Endothelial cell (in vitro differentiated cells): ENCODE measurements around the gene ETS2. TPM values are rescaled to one million over a fixed set of nuclear protein-coding genes. Genes with fewer than 3 reads are reported as not detected.

Experiments
- DNase-seq: peaks from one replicate; pipeline ENCODE4 v3.0.0; 2021; ENCODE audit warnings: low spot score
- H3K27ac Mint-ChIP-seq: one replicate; pipeline ENCODE4 v1.8.0; 2021; ENCODE audit warnings: mixed read lengths, inconsistent platforms; ENCODE audit not compliant: unreplicated experiment
- H3K27me3 Mint-ChIP-seq: one replicate; pipeline ENCODE4 v1.8.0; 2021; ENCODE audit warnings: mild to moderate bottlenecking, moderate library complexity, mixed read lengths, inconsistent platforms; ENCODE audit not compliant: unreplicated experiment
- H3K36me3 Mint-ChIP-seq: one replicate; pipeline ENCODE4 v1.8.0; 2021; ENCODE audit warnings: mild to moderate bottlenecking, low read depth, mixed read lengths, inconsistent platforms; ENCODE audit not compliant: unreplicated experiment
- H3K4me1 Mint-ChIP-seq: one replicate; pipeline ENCODE4 v1.8.0; 2021; ENCODE audit warnings: mild to moderate bottlenecking, mixed read lengths, inconsistent platforms; ENCODE audit not compliant: unreplicated experiment
- H3K4me3 Mint-ChIP-seq: one replicate; pipeline ENCODE4 v1.8.0; 2021; ENCODE audit warnings: mild to moderate bottlenecking, mixed read lengths, inconsistent platforms; ENCODE audit not compliant: unreplicated experiment
- H3K9me3 Mint-ChIP-seq: one replicate; pipeline ENCODE4 v1.8.0; 2021; ENCODE audit warnings: mixed read lengths, inconsistent platforms; ENCODE audit not compliant: unreplicated experiment
- CTCF ChIP-seq: fragments of 200-600 bp; sonication (generic); IDR thresholded peaks from one replicate; pipeline ENCODE4 v1.5.0; 2021; ENCODE audit warnings: antibody characterized with exemption; ENCODE audit not compliant: unreplicated experiment
- total RNA-seq: library from RNA; stranded (reverse); fragmentation: NEBNext Ultra II Directional; extraction: Animal tissue kit (Norgen Biotek cat#: 25700); gene quantifications from one replicate; pipeline ENCODE4 v1.2.1, GENCODE V29; 2021; ENCODE audit not compliant: unreplicated experiment

Gene ETS2
- total RNA-seq, 1 donor from 2014 or later: 74.2 TPM

DNA sequence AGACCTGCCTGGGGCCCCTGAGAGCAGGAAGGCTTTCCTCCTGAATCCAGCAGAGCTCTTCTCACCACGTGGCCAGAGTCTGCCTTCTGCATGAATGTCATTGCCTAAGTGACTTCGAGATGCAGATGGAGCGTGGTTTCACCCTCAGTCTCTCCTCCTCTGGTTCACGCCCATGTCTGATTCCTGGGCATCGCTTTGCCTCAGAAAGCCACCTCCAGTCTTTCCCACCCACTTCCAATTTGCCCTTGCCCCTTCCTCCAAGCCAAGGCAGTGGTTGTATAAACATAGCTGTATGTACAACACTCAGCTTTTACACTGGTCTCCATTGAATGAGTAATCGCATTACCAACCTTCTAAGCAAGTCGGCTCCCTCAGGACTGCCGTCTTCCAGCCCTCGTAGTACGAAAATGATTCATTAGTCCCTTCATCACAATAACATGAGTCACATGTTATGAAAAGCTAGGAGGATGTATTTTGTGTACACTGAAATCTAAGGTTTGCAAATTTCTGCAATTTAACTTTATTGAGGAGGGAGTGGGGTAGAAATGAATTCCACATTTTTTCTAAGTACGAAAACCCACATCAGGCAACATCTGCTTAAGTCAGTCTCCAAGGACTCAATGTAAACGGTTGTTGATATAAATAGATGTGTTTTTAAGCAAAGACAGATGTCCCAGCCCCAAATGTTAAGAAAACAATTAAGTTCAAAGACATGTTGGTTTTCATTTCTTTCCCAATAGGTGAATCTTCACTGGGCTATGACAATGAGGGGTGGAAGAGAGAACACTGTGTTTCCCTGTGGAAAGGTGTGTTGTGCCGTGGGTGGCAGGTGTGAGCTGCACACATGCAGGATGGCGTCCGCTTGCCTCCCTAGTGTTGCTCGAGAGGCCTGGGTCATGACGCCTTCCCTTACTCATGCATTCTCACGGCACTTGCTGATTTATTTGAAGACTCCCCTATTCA lies 32.3 kb upstream of the ETS2 start:
- Mint-ChIP-seq H3K27me3 (no peaks in the 10 kb centered on the region), H3K9me3 (no peaks in the 10 kb centered on the region), H3K4me3 (no peak overlapping the region), H3K4me1 (no peaks in the 10 kb centered on the region), H3K36me3 (no peaks in the 10 kb centered on the region), H3K27ac (no peak overlapping the region)
- TF ChIP-seq CTCF: no peak
- DNase-seq: no peak

DNA sequence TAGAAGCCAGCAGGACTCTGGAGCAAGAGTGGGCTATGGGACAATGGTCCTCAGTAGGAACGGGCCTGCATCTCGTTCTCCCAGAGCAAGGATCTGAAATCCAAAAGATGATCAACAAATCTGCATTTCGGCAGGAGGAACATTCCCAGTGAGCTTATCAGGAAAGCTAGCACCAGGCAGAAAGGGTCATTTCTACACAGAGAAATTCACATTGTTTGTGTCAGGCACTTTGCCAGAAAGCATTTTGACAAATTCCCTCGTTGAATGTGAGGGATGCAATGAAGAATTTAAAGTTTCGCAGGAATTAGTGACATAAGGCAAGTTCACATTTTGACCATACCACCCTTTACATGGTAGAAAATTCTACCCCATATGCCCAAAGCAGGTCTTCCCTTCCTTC lies 31.6 kb upstream of the ETS2 start:
- H3K4me3 Mint-ChIP-seq: no peak overlapping the region
- no peaks in the 10 kb centered on the region for H3K27me3 Mint-ChIP-seq
- no peak overlapping the region for H3K27ac Mint-ChIP-seq
- TF ChIP-seq CTCF: no peak
- H3K4me1 Mint-ChIP-seq: no peaks in the 10 kb centered on the region
- H3K36me3 Mint-ChIP-seq: no peaks in the 10 kb centered on the region
- no peak for DNase-seq
- H3K9me3 Mint-ChIP-seq: no peaks in the 10 kb centered on the region

- Mint-ChIP-seq H3K9me3 (no peaks in the 10 kb centered on the region), H3K4me3 (no peak overlapping the region), H3K36me3 (no peaks in the 10 kb centered on the region), H3K4me1 (no peaks in the 10 kb centered on the region), H3K27ac (no peak overlapping the region), H3K27me3 (no peaks in the 10 kb centered on the region)
- TF ChIP-seq CTCF: no peak
- DNase-seq: no peak
Observed at GRCh38 chr21:38774586-38775285, 31.0 kb upstream of the ETS2 start.

DNA sequence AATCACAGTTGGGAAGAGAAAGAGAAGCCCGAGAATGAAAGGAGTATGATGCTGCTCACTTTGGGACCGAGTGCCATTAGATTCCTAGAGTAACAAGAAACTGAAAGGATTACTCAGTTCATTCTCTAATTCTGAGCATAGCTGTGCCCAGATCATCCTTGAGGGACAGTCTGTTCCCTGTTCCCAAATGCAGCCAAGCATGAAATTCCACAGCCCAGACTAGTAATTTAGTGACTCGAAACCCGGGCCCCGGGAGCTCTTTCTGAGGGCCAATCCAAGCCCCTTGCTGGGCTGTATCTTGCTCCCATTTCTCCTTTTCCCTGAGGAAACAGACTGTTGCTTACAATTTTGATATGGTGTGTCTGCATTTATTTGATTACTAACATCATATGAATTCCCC lies 30.0 kb upstream of the ETS2 start:
- Mint-ChIP-seq H3K27me3 (peaks cover 1% of the 10 kb centered on the region), H3K4me3 (no peak overlapping the region), H3K27ac (no peak overlapping the region), H3K9me3 (no peaks in the 10 kb centered on the region), H3K36me3 (no peaks in the 10 kb centered on the region), H3K4me1 (no peaks in the 10 kb centered on the region)
- no peak for DNase-seq
- no peak for TF ChIP-seq CTCF

DNA sequence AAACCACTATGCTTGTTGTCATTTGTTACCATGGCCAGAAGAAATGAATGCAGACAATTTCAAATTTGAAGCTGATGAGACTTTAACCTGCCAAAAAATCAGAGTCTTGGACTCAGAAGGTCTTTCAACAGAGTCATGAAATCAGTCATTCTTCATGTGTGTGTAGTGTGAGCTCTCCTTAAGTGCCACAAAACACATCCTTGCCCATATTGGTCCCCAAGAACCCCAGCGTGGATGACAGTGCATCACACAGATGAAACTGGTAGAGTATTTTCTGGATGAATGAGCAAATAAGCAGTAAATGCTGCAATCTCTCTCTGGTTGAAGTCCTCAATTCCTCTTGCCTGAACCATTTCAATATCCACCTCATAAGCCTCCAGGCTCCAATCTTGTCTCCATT lies 28.7 kb upstream of the ETS2 start:
- Mint-ChIP-seq H3K4me1 (no peaks in the 10 kb centered on the region), H3K4me3 (no peak overlapping the region), H3K36me3 (peaks cover 5% of the 10 kb centered on the region), H3K9me3 (peaks cover 6% of the 10 kb centered on the region), H3K27ac (no peak overlapping the region), H3K27me3 (peaks cover 1% of the 10 kb centered on the region)
- no peak for TF ChIP-seq CTCF
- DNase-seq: no peak
